OCI-LY7 (cell line): Measurements from ENCODE around the gene GRAMD2B. TPM values are rescaled to one million over a fixed set of nuclear protein-coding genes. Genes with fewer than 3 reads are reported as not detected.

ENCODE experiments used
- BruUV-seq: library from RNA; stranded (reverse); fragments of 400-500 nt; replicated peaks from 2 replicates; lab custom pipeline; 2021; lab: Mats Ljungman, UMichigan
- CTCF ChIA-PET: fragments of 300-600 bp; sonication (Branson Sonifier 250); formaldehyde crosslinking; loops from one replicate; lab custom pipeline; 2022; ENCODE audit warnings: antibody characterized with exemption; ENCODE audit not compliant: unreplicated experiment; lab: Charles Lee
- POLR2A ChIA-PET: fragments of 300-600 bp; sonication (Branson Sonifier 250); formaldehyde crosslinking; loops from one replicate; lab custom pipeline; 2022; ENCODE audit warnings: antibody characterized with exemption; lab: Charles Lee
- DNase-seq: peaks from one replicate; pipeline ENCODE4 v3.0.0-alpha.2; 2015; ENCODE audit warnings: low spot score
- H2AFZ ChIP-seq: fragments of 200-600 bp; sonication (generic), shearing (Covaris generic); 2 replicates; pipeline ENCODE4 v1.6.1; 2014; ENCODE audit warnings: mild to moderate bottlenecking, antibody characterized with exemption, low read length, moderate library complexity
- H3K27ac ChIP-seq: fragments of 200-600 bp; sonication (generic); 2 replicates; pipeline ENCODE4 v1.5.1; 2014; ENCODE audit warnings: mixed run types, low read depth, mild to moderate bottlenecking, moderate library complexity, low read length, inconsistent platforms; ENCODE audit not compliant: poor library complexity, severe bottlenecking
- H3K36me3 ChIP-seq: fragments of 200-600 bp; sonication (generic); 2 replicates; pipeline ENCODE4 v1.6.1; 2014; ENCODE audit warnings: mild to moderate bottlenecking, antibody characterized with exemption, low read length, moderate library complexity, mixed read lengths; ENCODE audit not compliant: insufficient read depth
- H3K4me1 ChIP-seq: fragments of 200-600 bp; sonication (generic); 2 replicates; pipeline ENCODE4 v1.5.1; 2014; ENCODE audit warnings: mild to moderate bottlenecking, low read length; ENCODE audit not compliant: insufficient read depth, poor library complexity, severe bottlenecking
- H3K4me2 ChIP-seq: fragments of 200-600 bp; sonication (generic); 2 replicates; pipeline ENCODE4 v1.6.1; 2014; ENCODE audit warnings: mild to moderate bottlenecking, low read length
- H3K4me3 ChIP-seq: fragments of 200-600 bp; sonication (generic); 2 replicates; pipeline ENCODE4 v1.5.1; 2014; ENCODE audit warnings: mild to moderate bottlenecking, low read depth, low read length; ENCODE audit not compliant: poor library complexity, severe bottlenecking
- H3K79me2 ChIP-seq: fragments of 200-600 bp; sonication (generic); 2 replicates; pipeline ENCODE4 v1.6.1; 2016; ENCODE audit warnings: low read depth, mild to moderate bottlenecking, low read length, moderate library complexity, mixed read lengths; ENCODE audit not compliant: insufficient read depth
- H3K9me2 ChIP-seq: fragments of 200-600 bp; sonication (generic); 2 replicates; pipeline ENCODE4 v1.6.1; 2016; ENCODE audit warnings: mild to moderate bottlenecking, low read length, mixed read lengths; ENCODE audit not compliant: insufficient read depth
- H3K9me3 ChIP-seq: fragments of 200-600 bp; sonication (generic); 2 replicates; pipeline ENCODE4 v1.6.1; 2014; ENCODE audit warnings: mild to moderate bottlenecking, mixed run types, low read length, mixed read lengths
- H4K20me1 ChIP-seq: fragments of 200-600 bp; sonication (generic); 2 replicates; pipeline ENCODE4 v1.6.1; 2014; ENCODE audit warnings: mild to moderate bottlenecking, antibody characterized with exemption, low read length, moderate library complexity, mixed read lengths; ENCODE audit not compliant: insufficient read depth
- EZH2phosphoT487 ChIP-seq: fragments of 200-600 bp; sonication (generic); IDR thresholded peaks from 2 replicates; pipeline ENCODE4 v1.6.1; 2018; ENCODE audit warnings: low read depth, borderline replicate concordance, mild to moderate bottlenecking, mixed run types, antibody characterized with exemption, low read length, moderate library complexity, mixed read lengths
- intact Hi-C: fragments of 100-400 bp; cut with micrococcal nuclease; formaldehyde crosslinking; loops from one replicate; pipeline ENCODE4 v1.10.0; 2022; ENCODE audit not compliant: unreplicated experiment
- total RNA-seq, 2 experiments: library from RNA; depleted of rRNA in 1 of 2; stranded (reverse); fragments of >200 nt in 1 of 2; shearing (Covaris generic) in 1 of 2; gene quantifications; 2 replicates each; pipeline ENCODE4 v1.2.3, GENCODE V29; 2014 to 2022
- TF ChIP-seq, protein P1 (sequence below): fragments of 200-600 bp; sonication (generic); conservative IDR thresholded peaks from 2 replicates; pipeline ENCODE4 v1.5.1; 2014; ENCODE audit warnings: mild to moderate bottlenecking, antibody characterized with exemption, low read length, moderate library complexity, mixed read lengths

GRAMD2B gene
- total RNA-seq, 2 experiments from 2014 or later: not detected

DNA sequence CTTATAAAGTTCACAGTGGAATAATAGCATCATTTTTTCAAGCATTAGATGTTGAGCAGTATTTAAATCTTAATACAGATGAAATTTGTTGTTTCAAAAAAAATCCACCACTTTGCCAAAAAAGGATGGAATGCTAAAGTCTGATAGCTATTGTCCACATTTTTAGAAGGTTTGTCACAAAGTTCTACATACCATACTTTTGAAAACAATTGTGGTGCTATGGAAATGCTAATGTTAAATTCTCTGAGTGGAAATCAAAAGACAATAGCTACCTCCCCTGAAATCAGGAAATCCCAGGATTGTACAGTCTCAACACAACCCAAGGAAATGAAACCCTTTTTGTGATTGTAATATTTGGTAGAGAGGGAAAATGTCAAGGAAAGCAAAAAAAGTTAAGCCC is 19.3 kb upstream of the GRAMD2B start:
- Histone ChIP-seq H3K36me3 (no peaks in the 10 kb centered on the region), H3K4me1 (no peaks in the 10 kb centered on the region), H3K4me3 (no peak overlapping the region), H3K27ac (no peak overlapping the region), H2AFZ (no peak overlapping the region), H3K79me2 (no peaks in the 10 kb centered on the region), H3K9me3 (peaks cover 9% of the 10 kb centered on the region; the same call in 1 of the 2 replicates), H3K4me2 (no peak overlapping the region), H3K9me2 (no peaks in the 10 kb centered on the region), H4K20me1 (no peaks in the 10 kb centered on the region)
- intact Hi-C loops: no loop called here
- no peak for TF ChIP-seq EZH2phosphoT487
- TF ChIP-seq, protein P1, sequence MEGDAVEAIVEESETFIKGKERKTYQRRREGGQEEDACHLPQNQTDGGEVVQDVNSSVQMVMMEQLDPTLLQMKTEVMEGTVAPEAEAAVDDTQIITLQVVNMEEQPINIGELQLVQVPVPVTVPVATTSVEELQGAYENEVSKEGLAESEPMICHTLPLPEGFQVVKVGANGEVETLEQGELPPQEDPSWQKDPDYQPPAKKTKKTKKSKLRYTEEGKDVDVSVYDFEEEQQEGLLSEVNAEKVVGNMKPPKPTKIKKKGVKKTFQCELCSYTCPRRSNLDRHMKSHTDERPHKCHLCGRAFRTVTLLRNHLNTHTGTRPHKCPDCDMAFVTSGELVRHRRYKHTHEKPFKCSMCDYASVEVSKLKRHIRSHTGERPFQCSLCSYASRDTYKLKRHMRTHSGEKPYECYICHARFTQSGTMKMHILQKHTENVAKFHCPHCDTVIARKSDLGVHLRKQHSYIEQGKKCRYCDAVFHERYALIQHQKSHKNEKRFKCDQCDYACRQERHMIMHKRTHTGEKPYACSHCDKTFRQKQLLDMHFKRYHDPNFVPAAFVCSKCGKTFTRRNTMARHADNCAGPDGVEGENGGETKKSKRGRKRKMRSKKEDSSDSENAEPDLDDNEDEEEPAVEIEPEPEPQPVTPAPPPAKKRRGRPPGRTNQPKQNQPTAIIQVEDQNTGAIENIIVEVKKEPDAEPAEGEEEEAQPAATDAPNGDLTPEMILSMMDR: no peak
- CTCF ChIA-PET: no interaction called here
- DNase-seq: no peak
- BruUV-seq: no TSS peak
- POLR2A ChIA-PET: interaction anchor here (0.6 kb wide), 1 partner anchor 1122 kb away, joined by 4 read pairs; no protein-coding TSS in a partner anchor

DNA sequence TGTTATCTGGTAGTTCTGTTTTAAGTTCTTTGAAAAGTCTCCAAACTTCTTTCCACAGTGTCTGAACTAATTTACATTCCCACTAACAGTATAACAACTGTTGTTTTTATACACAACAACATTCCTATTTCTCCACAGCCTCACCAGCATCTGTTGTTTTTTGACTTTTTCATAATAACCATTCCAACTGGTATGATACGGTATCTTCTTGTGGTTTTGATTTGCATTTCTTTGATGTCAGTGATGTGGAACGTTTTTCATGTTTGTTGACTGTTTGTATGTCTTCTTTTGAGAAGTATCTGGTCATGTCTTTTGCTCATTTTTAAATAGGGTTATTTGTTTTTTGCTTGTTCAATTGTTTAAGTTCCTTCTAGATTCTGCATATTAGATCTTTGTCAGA is 12.6 kb upstream of the GRAMD2B start:
- Histone ChIP-seq H3K36me3 (no peaks in the 10 kb centered on the region), H3K9me2 (no peaks in the 10 kb centered on the region), H2AFZ (no peak overlapping the region), H3K4me1 (no peaks in the 10 kb centered on the region), H3K9me3 (no peaks in the 10 kb centered on the region), H4K20me1 (no peaks in the 10 kb centered on the region), H3K79me2 (no peaks in the 10 kb centered on the region), H3K27ac (no peak overlapping the region), H3K4me2 (no peak overlapping the region), H3K4me3 (no peak overlapping the region)
- intact Hi-C loops: no loop called here
- BruUV-seq: no TSS peak
- CTCF ChIA-PET: no interaction called here
- no peak for TF ChIP-seq EZH2phosphoT487
- TF ChIP-seq, protein P1: no peak
- DNase-seq: no peak
- POLR2A ChIA-PET: no interaction called here

DNA sequence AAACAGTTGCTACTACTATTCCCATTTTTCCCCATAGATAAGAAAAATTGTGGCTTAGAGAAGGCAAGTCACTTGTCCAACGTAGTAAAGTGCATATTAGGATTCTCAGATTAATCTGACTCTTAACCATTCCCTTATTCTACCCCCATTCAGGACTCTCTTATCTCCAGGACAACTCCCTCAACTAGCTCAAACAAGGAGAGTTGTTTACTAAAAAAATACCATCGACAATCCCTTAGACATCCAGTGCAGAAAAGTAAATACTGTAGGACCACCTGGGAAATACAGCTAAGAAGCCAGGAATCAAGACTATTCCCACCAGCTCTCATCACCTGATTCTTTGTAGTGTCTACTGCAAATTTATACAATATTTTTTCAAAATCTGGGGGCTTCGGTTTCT is 9.4 kb upstream of the GRAMD2B start:
- intact Hi-C loops: no loop called here
- DNase-seq: no peak
- no TSS peak for BruUV-seq

More for the DNA sequence above, 9.4 kb upstream of the GRAMD2B start:
- H3K79me2 ChIP-seq: no peaks in the 10 kb centered on the region
- no peaks in the 10 kb centered on the region for H3K36me3 ChIP-seq
- H3K9me3 ChIP-seq: no peaks in the 10 kb centered on the region
- no peaks in the 10 kb centered on the region for H4K20me1 ChIP-seq
- POLR2A ChIA-PET: interaction anchor here (0.6 kb wide), 1 partner anchor 73 kb away, joined by 3 read pairs; no protein-coding TSS in a partner anchor
- H3K4me1 ChIP-seq: no peaks in the 10 kb centered on the region
- CTCF ChIA-PET: no interaction called here
- no peak overlapping the region for H3K4me2 ChIP-seq
- TF ChIP-seq EZH2phosphoT487: no peak
- TF ChIP-seq, protein P1: no peak
- no peaks in the 10 kb centered on the region for H3K9me2 ChIP-seq
- H3K4me3 ChIP-seq: no peak overlapping the region
- H2AFZ ChIP-seq: no peak overlapping the region
- no peak overlapping the region for H3K27ac ChIP-seq
